CD4-positive, alpha-beta T cell (primary cell): ENCODE results near the gene S100B. TPM values are rescaled to one million over a fixed set of nuclear protein-coding genes. Genes with fewer than 3 reads are reported as not detected.

ENCODE experiments used
- ATAC-seq: fragments of 200-7000 bp; cut with Tn5 transposase; one replicate; pipeline ENCODE4 v1.10.0; 2022; ENCODE audit warnings: mild to moderate bottlenecking; ENCODE audit not compliant: poor library complexity
- CTCF ChIA-PET: fragments of 350-600 bp; sonication (Branson Sonifier 250); formaldehyde crosslinking; loops from one replicate; lab custom pipeline; 2021; ENCODE audit warnings: antibody characterized with exemption, inconsistent platforms; lab: Charles Lee
- POLR2A ChIA-PET: fragments of 350-600 bp; sonication (Branson Sonifier 250); formaldehyde crosslinking; loops from one replicate; lab custom pipeline; 2021; ENCODE audit warnings: antibody characterized with exemption, inconsistent platforms; lab: Charles Lee
- DNase-seq, 14 experiments: peaks; one replicate each; pipeline ENCODE4 v3.0.0-alpha.2; 2013 to 2020; ENCODE audit warnings: mixed read lengths in 2 of 14
- H3K27ac ChIP-seq, 2 donors: one replicate each; pipeline versions ENCODE4 v1.5.1 to v1.7.0; 2013; ENCODE audit warnings: low read length in 2 of 2, low read depth in 1 of 2, mild to moderate bottlenecking in 1 of 2
- H3K27me3 ChIP-seq, 2 experiments: 1 replicate in 1 of 2; 2 replicates in 1 of 2; pipeline versions ENCODE4 v1.6.1 to v1.7.0; 2013; ENCODE audit warnings: low read length in 2 of 2, control low read depth in 1 of 2, mild to moderate bottlenecking in 1 of 2, moderate library complexity in 1 of 2; ENCODE audit not compliant: insufficient read depth in 2 of 2, control insufficient read depth in 1 of 2
- H3K36me3 ChIP-seq: one replicate; pipeline ENCODE4 v1.6.1; 2013; ENCODE audit warnings: low read length, control low read depth; ENCODE audit not compliant: insufficient read depth
- H3K4me1 ChIP-seq: one replicate; pipeline ENCODE4 v1.6.1; 2013; ENCODE audit warnings: low read length, control low read depth; ENCODE audit not compliant: insufficient read depth
- H3K4me3 ChIP-seq: one replicate; pipeline ENCODE4 v1.5.1; 2013; ENCODE audit warnings: mild to moderate bottlenecking, low read length, moderate library complexity
- H3K9me3 ChIP-seq, 2 experiments: 1 replicate in 1 of 2; 2 replicates in 1 of 2; pipeline versions ENCODE4 v1.6.1 to v1.7.0; 2013; ENCODE audit warnings: low read length in 2 of 2, mild to moderate bottlenecking in 2 of 2, control low read depth in 1 of 2, moderate library complexity in 1 of 2; ENCODE audit not compliant: control insufficient read depth in 1 of 2, insufficient read depth in 1 of 2
- H3K27ac Mint-ChIP-seq: one replicate; pipeline ENCODE4 v1.8.0; 2020; ENCODE audit warnings: mixed read lengths
- H3K27me3 Mint-ChIP-seq: one replicate; pipeline ENCODE4 v1.8.0; 2021; ENCODE audit warnings: mixed read lengths
- H3K36me3 Mint-ChIP-seq: one replicate; pipeline ENCODE4 v1.8.0; 2021; ENCODE audit warnings: low read depth, mixed read lengths
- H3K4me1 Mint-ChIP-seq: one replicate; pipeline ENCODE4 v1.8.0; 2021; ENCODE audit warnings: low read depth, mixed read lengths
- H3K4me3 Mint-ChIP-seq: one replicate; pipeline ENCODE4 v1.8.0; 2020; ENCODE audit warnings: mild to moderate bottlenecking, mixed read lengths
- H3K9me3 Mint-ChIP-seq: one replicate; pipeline ENCODE4 v1.8.0; 2020; ENCODE audit warnings: mixed read lengths
- CTCF ChIP-seq: fragments of 200-600 bp; IDR thresholded peaks from one replicate; pipeline ENCODE4 v1.8.0; 2022; ENCODE audit warnings: antibody characterized with exemption, mild to moderate bottlenecking
- intact Hi-C, 2 experiments: fragments of 100-400 bp; cut with DNase I in 1 of 2; cut with micrococcal nuclease in 1 of 2; formaldehyde crosslinking; loops; one replicate each; pipeline versions ENCODE4 v1.15.1 to v1.9.0; 2023 to 2025; cut with DNase I, micrococcal nuclease
- total RNA-seq, 174 experiments: library from RNA in 2 of 174; stranded (reverse) in 2 of 174; gene quantifications; one replicate each; pipeline ENCODE4 v1.2.3 and lab custom pipeline; 2021 to 2026

S100B gene
- total RNA-seq, 2 experiments from 2014 or later, result 0.47 to 0.52 TPM

GRCh38 chr21:46550116-46550941, 54.6 kb downstream of the S100B start:
- ATAC-seq (peak; percentile 82), DNase-seq (peak; percentile 45 to 88 (median 67))
- TF ChIP-seq CTCF, result no peak
- Histone ChIP-seq H3K4me3 (no peak overlapping the region), H3K27me3 (no peaks in the 10 kb centered on the region), H3K27ac (peak overlapping the region; percentile 76 to 87), H3K9me3 (no peaks in the 10 kb centered on the region), H3K4me1 (peaks cover 66% of the 10 kb centered on the region), H3K36me3 (peaks cover 40% of the 10 kb centered on the region)
- Mint-ChIP-seq H3K4me3 (peak overlapping the region; percentile 58), H3K36me3 (peaks cover 69% of the 10 kb centered on the region), H3K9me3 (peaks cover 2% of the 10 kb centered on the region), H3K27me3 (no peaks in the 10 kb centered on the region), H3K4me1 (peaks cover 66% of the 10 kb centered on the region), H3K27ac (peak overlapping the region; percentile 98)
- ChIA-PET CTCF (interaction anchor here (0.9 to 2.7 kb wide), 3 partner anchors 9 to 86 kb away, joined by 3 to 12 read pairs (median 3); partner anchors contain the start of gene PRMT2), POLR2A (interaction anchor here (0.7 to 5.4 kb wide), 8 partner anchors 11 to 85 kb away, joined by 3 to 130 read pairs (median 8); partner anchors contain the start of gene PRMT2)
- intact Hi-C loops, result loop anchor here (1.0 to 5.0 kb wide), 5 partner anchors 9 to 93 kb away; partner anchors contain the start of gene DIP2A (in 1 of the 2)

- H3K4me3 ChIP-seq, result no peak overlapping the region
- no peak for TF ChIP-seq CTCF
- no peaks in the 10 kb centered on the region for H3K27me3 ChIP-seq
- H3K27ac ChIP-seq, result peak overlapping the region; percentile 76 to 87
- POLR2A ChIA-PET, result no interaction called here
- H3K9me3 ChIP-seq, result no peaks in the 10 kb centered on the region
- Mint-ChIP-seq H3K4me3 (no peak overlapping the region), H3K36me3 (peaks cover 70% of the 10 kb centered on the region), H3K4me1 (peaks cover 71% of the 10 kb centered on the region), H3K27ac (peak overlapping the region; percentile 98), H3K9me3 (peaks cover 2% of the 10 kb centered on the region), H3K27me3 (no peaks in the 10 kb centered on the region)
- peaks cover 37% of the 10 kb centered on the region for H3K36me3 ChIP-seq
- ATAC-seq (no peak), DNase-seq (no peak)
- peaks cover 62% of the 10 kb centered on the region for H3K4me1 ChIP-seq
- intact Hi-C loops, result loop anchor here (1.0 to 5.0 kb wide), 5 partner anchors 10 to 92 kb away; partner anchors contain the start of gene DIP2A (in 1 of the 2)
- CTCF ChIA-PET, result interaction anchor here (0.6 kb wide), 1 partner anchor 24 kb away, joined by 3 read pairs; no protein-coding TSS in a partner anchor
Observed at GRCh38 chr21:46549650-46550049, 55.2 kb downstream of the S100B start.

Other genes starting within 250 kb of the S100B start
- 10 to 100 TPM; 61.2 to 66.1 TPM for gene DIP2A, start 146.2 kb downstream of the S100B start, total RNA-seq
- gene PRMT2, start 30.6 kb upstream of the S100B start, total RNA-seq, result 100 to 1,000 TPM in 1 of 2 experiments, 10 to 100 TPM in 1; 97.1 to 101 TPM